ENCODE results near the gene TIE1. TPM values are rescaled to one million over a fixed set of nuclear protein-coding genes. Genes with fewer than 3 reads are reported as not detected.

Gene TIE1
- 23.3 TPM for total RNA-seq

GRCh38 chr1:43300378-43301094 is at the start of gene TIE1:
Gene TIE1 (plus strand): TSS chr1:43300982. CDS start chr1:43301072, 90 bp downstream.
- no peak for DNase-seq (ENCODE audit: low spot score)

GRCh38 chr1:43251024-43251423 is 49.8 kb upstream of the TIE1 start:
- DNase-seq (ENCODE audit: low spot score) = no peak

GRCh38 chr1:43252225-43252624 is 48.6 kb upstream of the TIE1 start:
- DNase-seq (ENCODE audit: low spot score) = no peak

- DNase-seq (ENCODE audit: low spot score) = no peak
These were observed 47.6 kb upstream of the TIE1 start for GRCh38 chr1:43253173-43253572.

- no peak for DNase-seq (ENCODE audit: low spot score)
These were observed 46.9 kb upstream of the TIE1 start for GRCh38 chr1:43253876-43254275.

GRCh38 chr1:43255438-43256210 is 45.2 kb upstream of the TIE1 start:
- DNase-seq (ENCODE audit: low spot score) = no peak

- peak; percentile 87 for DNase-seq (ENCODE audit: low spot score)
These were observed 43.9 kb upstream of the TIE1 start for GRCh38 chr1:43256675-43257570.

- DNase-seq (ENCODE audit: low spot score) = no peak
These were observed 42.4 kb upstream of the TIE1 start for GRCh38 chr1:43258370-43258769.

- DNase-seq (ENCODE audit: low spot score) = no peak
These were observed 35.4 kb upstream of the TIE1 start for GRCh38 chr1:43265431-43265830.

GRCh38 chr1:43266881-43267280 is 33.9 kb upstream of the TIE1 start:
- DNase-seq (ENCODE audit: low spot score) = no peak

- no peak for DNase-seq (ENCODE audit: low spot score)
These were observed 33.4 kb upstream of the TIE1 start for GRCh38 chr1:43267291-43267805.

- no peak for DNase-seq (ENCODE audit: low spot score)
These were observed 32.9 kb upstream of the TIE1 start for GRCh38 chr1:43267818-43268425.

- no peak for DNase-seq (ENCODE audit: low spot score)
These were observed 31.0 kb upstream of the TIE1 start, which contains the start of gene TMEM125 for GRCh38 chr1:43269627-43270375. Gene TMEM125 (plus strand): TSS chr1:43269983. CDS start chr1:43272723, 2,740 bp downstream.

GRCh38 chr1:43270421-43271095 is 30.2 kb upstream of the TIE1 start:
- DNase-seq (ENCODE audit: low spot score) = peak; percentile 91

GRCh38 chr1:43271186-43272118 is 29.3 kb upstream of the TIE1 start:
- DNase-seq (ENCODE audit: low spot score) = no peak

- DNase-seq (ENCODE audit: low spot score) = no peak
These were observed 28.6 kb upstream of the TIE1 start for GRCh38 chr1:43272161-43272560.

GRCh38 chr1:43272576-43273571 is 27.9 kb upstream of the TIE1 start:
- no peak for DNase-seq (ENCODE audit: low spot score)

GRCh38 chr1:43273708-43274107 is 27.1 kb upstream of the TIE1 start:
- DNase-seq (ENCODE audit: low spot score) = no peak

Measured in mucosa of gallbladder (tissue), 1 donor.